ENCODE measurements around the gene ASAP3.

ASAP3 gene

GRCh38 chr1:23403038-23403336 is 81.0 kb downstream of the ASAP3 start:
- Histone ChIP-seq H3K36me3 (ENCODE audit: control insufficient read depth in 2 of 2, insufficient read depth in 1 of 2, low read length in 2 of 2) (no peaks in the 10 kb centered on the region), H3K4me3 (ENCODE audit: low read depth, low read length) (no peak overlapping the region), H3K27ac (ENCODE audit: extremely low read depth, low read depth, low read length) (peak overlapping the region; percentile 8; the same call in 1 of the 2 replicates), H3K9me3 (ENCODE audit: control insufficient read depth, insufficient read depth, low read depth, low read length) (no peaks in the 10 kb centered on the region), H3K4me1 (ENCODE audit: control insufficient read depth, insufficient read depth, low read length) (peaks cover 13% of the 10 kb centered on the region)
- ChIA-PET POLR2A (interaction anchor here (2.3 to 4.3 kb wide), 2 partner anchors 34 to 58 kb away, joined by 32 to 50 read pairs; partner anchors contain the start of genes HNRNPR and ZNF436), CTCF (interaction anchor here (0.6 to 2.4 kb wide), 16 partner anchors 9 to 426 kb away, joined by 3 to 25 read pairs (median 5); partner anchors contain the start of genes HNRNPR, HTR1D and ZNF436)
- peak; percentile 49 for TF ChIP-seq ZNF600 (tag by site-specific recombination; IDR thresholded peaks at IDR 0.05)
- TF ChIP-seq ELK4 (IDR thresholded peaks at IDR 0.05; ENCODE audit: borderline replicate concordance, low read depth, low read length), result no peak
- no peak for TF ChIP-seq TCF7L2 (IDR thresholded peaks at IDR 0.05; ENCODE audit: borderline replicate concordance, low read depth, low read length)
- no peak for TF ChIP-seq ZBTB21 (tag by site-specific recombination; IDR thresholded peaks at IDR 0.05)
- TF ChIP-seq GLI2 (tag by site-specific recombination; IDR thresholded peaks at IDR 0.05; ENCODE audit: borderline replicate concordance, low read depth), result no peak
- TF ChIP-seq ZNF560 (tag by site-specific recombination; IDR thresholded peaks at IDR 0.05; ENCODE audit: borderline replicate concordance), result no peak
- no peak for TF ChIP-seq ZNF529 (tag by site-specific recombination; IDR thresholded peaks at IDR 0.05; ENCODE audit: insufficient replicate concordance)
- TF ChIP-seq ZNF76 (tag by site-specific recombination; IDR thresholded peaks at IDR 0.05; ENCODE audit: borderline replicate concordance, low read depth), result no peak
- no peak for TF ChIP-seq ZNF629 (tag by site-specific recombination; IDR thresholded peaks at IDR 0.05)
- no peak for TF ChIP-seq REPIN1 (tag by site-specific recombination; IDR thresholded peaks at IDR 0.05; ENCODE audit: low read depth)
- TF ChIP-seq ZXDB (tag by site-specific recombination; IDR thresholded peaks at IDR 0.05), result no peak
- TF ChIP-seq GLIS1 (tag by site-specific recombination; IDR thresholded peaks at IDR 0.05), result peak; percentile 50; the same call in 1 of the 2 replicates
- TF ChIP-seq ZNF785 (tag by site-specific recombination; IDR thresholded peaks at IDR 0.05), result no peak
- no peak for TF ChIP-seq ZBTB26 (tag by site-specific recombination; optimal IDR thresholded peaks at IDR 0.05)
- no peak for TF ChIP-seq ZNF610 (tag by site-specific recombination; IDR thresholded peaks at IDR 0.05; ENCODE audit: borderline replicate concordance)
- no peak; the same call in 1 of the 2 replicates for TF ChIP-seq KLF8 (tag by site-specific recombination; IDR thresholded peaks at IDR 0.05)
- TF ChIP-seq ZIC2 (tag by site-specific recombination; IDR thresholded peaks at IDR 0.05), result peak; percentile 61
- TF ChIP-seq ZNF530 (tag by site-specific recombination; IDR thresholded peaks at IDR 0.05; ENCODE audit: low read depth), result no peak
- peak; percentile 18; the same call in 1 of the 2 replicates for TF ChIP-seq PATZ1 (tag by site-specific recombination; IDR thresholded peaks at IDR 0.05)
- no peak for TF ChIP-seq ZNF639 (tag by site-specific recombination; IDR thresholded peaks at IDR 0.05)
- TF ChIP-seq ZNF404 (tag by site-specific recombination; IDR thresholded peaks at IDR 0.05), result no peak
- peak; percentile 64; the same call in 1 of the 2 replicates for TF ChIP-seq INSM2 (tag by site-specific recombination; IDR thresholded peaks at IDR 0.05)
- TF ChIP-seq IKZF3 (tag by site-specific recombination; IDR thresholded peaks at IDR 0.05), result no peak
- no peak for TF ChIP-seq ZNF488 (tag by site-specific recombination; IDR thresholded peaks at IDR 0.05)
